Thyroid gland (tissue), 4 donors: ENCODE measurements around the gene FKBP11. TPM values are rescaled to one million over a fixed set of nuclear protein-coding genes. Genes with fewer than 3 reads are reported as not detected.
"Not testable (repeated sequence)": the region's sequence is repeated elsewhere in the genome, so short reads cannot be mapped to it uniquely, and the experiment has no call there.

ENCODE experiments used
- DNase-seq, 2 donors: peaks; one replicate each; pipeline ENCODE4 v3.0.0-alpha.2; 2019
- H3K27ac ChIP-seq, 3 donors: fragments of 200-600 bp; sonication (generic); 1 replicate in 2 of 3; 2 replicates in 1 of 3; pipeline ENCODE4 v1.5.1; 2016 to 2019; ENCODE audit warnings: mild to moderate bottlenecking in 1 of 3, moderate library complexity in 1 of 3
- H3K27me3 ChIP-seq: fragments of 200-600 bp; sonication (generic); one replicate; pipeline ENCODE4 v1.5.1; 2019
- H3K36me3 ChIP-seq, 2 donors: fragments of 200-600 bp; sonication (generic); one replicate each; pipeline ENCODE4 v1.5.1; 2016 to 2019
- H3K4me1 ChIP-seq, 2 donors: fragments of 200-600 bp; sonication (generic); one replicate each; pipeline ENCODE4 v1.5.1; 2017 to 2019
- H3K4me3 ChIP-seq, 3 donors: fragments of 200-600 bp; sonication (generic); replicated peaks in 1 of 3; 1 replicate in 2 of 3; 2 replicates in 1 of 3; pipeline ENCODE4 v1.5.1; 2016; ENCODE audit warnings: mild to moderate bottlenecking in 1 of 3
- H3K9me3 ChIP-seq: fragments of 200-600 bp; sonication (generic); one replicate; pipeline ENCODE4 v1.5.1; 2017
- POLR2A ChIP-seq, 2 donors: fragments of 450-650 bp; IDR thresholded peaks; one replicate each; pipeline ENCODE4 v1.6.1; 2017; ENCODE audit warnings: antibody characterized with exemption in 2 of 2, mild to moderate bottlenecking in 2 of 2, moderate library complexity in 1 of 2
- WGBS, 2 donors: methylation state at CpG; one replicate each; pipeline ENCODE4 v1.1.5; 2017; 5-methylcytosine and 5-hydroxymethylcytosine counted together
- intact Hi-C: fragments of 100-400 bp; cut with DNase I; formaldehyde crosslinking; loops from one replicate; pipeline ENCODE4 v1.15.1; 2023
- small RNA-seq: library from RNA; depleted of rRNA; stranded (forward); fragments of <200 nt; gene quantifications from one replicate; pipeline ENCODE3, GENCODE V24; 2016
- total RNA-seq, 4 donors: library from RNA; depleted of rRNA; stranded (reverse); fragments of >200 nt; gene quantifications; one replicate each; pipeline ENCODE4 v1.2.3, GENCODE V29; 2016
- TF ChIP-seq, protein P1 (sequence below), 6 experiments: fragments of 200-600 bp in 3 of 6; fragments of 450-650 bp in 3 of 6; sonication (generic) in 3 of 6; IDR thresholded peaks; one replicate each; pipeline ENCODE4 v1.5.1; 2016 to 2019; ENCODE audit warnings: antibody characterized with exemption in 6 of 6, mild to moderate bottlenecking in 2 of 6, inconsistent platforms in 1 of 6, moderate library complexity in 1 of 6

Gene FKBP11
- total RNA-seq, 4 donors from 2014 or later: 9.0 to 20.1 (median 16.5) TPM

DNA sequence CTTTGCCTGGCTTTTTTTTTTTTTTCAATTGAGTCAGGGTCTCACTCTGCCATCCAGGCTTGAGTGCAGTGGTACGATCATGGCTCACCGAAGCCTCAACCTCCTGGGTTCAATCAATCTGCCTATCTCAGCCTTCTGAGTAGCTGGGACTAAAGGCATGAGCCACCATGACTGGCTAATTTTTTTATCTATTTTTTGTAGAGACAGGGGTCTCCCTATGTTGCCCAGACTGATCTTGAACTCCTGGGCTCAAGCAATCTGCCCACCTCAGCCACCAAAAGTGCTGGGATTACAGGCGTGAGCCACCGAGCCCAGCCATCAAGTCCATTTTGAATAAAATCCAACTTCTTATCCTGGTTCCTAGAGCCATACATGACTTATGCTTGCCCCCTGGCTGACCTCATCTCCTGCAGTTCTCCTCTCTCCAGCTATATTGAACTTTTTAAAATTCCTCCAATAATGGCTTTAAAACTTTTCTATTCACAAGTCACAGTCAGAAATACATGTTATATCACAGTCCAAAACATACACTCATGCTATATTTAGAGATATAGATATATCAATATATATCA lies 49.3 kb downstream of the FKBP11 start:
- 75 to 92% methylated on average over 4 of the region's 4 CpGs for WGBS, 2 donors
- Histone ChIP-seq H3K36me3 (no peaks in the 10 kb centered on the region), H3K4me1 (peaks cover 8 to 16% of the 10 kb centered on the region in 2 donors), H3K4me3 (no peak overlapping the region), H3K27ac (no peak overlapping the region), H3K27me3 (no peaks in the 10 kb centered on the region), H3K9me3 (no peaks in the 10 kb centered on the region)
- no peak for DNase-seq
- intact Hi-C loops: no loop called here
- TF ChIP-seq, protein P1, sequence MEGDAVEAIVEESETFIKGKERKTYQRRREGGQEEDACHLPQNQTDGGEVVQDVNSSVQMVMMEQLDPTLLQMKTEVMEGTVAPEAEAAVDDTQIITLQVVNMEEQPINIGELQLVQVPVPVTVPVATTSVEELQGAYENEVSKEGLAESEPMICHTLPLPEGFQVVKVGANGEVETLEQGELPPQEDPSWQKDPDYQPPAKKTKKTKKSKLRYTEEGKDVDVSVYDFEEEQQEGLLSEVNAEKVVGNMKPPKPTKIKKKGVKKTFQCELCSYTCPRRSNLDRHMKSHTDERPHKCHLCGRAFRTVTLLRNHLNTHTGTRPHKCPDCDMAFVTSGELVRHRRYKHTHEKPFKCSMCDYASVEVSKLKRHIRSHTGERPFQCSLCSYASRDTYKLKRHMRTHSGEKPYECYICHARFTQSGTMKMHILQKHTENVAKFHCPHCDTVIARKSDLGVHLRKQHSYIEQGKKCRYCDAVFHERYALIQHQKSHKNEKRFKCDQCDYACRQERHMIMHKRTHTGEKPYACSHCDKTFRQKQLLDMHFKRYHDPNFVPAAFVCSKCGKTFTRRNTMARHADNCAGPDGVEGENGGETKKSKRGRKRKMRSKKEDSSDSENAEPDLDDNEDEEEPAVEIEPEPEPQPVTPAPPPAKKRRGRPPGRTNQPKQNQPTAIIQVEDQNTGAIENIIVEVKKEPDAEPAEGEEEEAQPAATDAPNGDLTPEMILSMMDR (IDR thresholded peaks at IDR 0.05): no peak
- no peak for TF ChIP-seq POLR2A (IDR thresholded peaks at IDR 0.05)

DNA sequence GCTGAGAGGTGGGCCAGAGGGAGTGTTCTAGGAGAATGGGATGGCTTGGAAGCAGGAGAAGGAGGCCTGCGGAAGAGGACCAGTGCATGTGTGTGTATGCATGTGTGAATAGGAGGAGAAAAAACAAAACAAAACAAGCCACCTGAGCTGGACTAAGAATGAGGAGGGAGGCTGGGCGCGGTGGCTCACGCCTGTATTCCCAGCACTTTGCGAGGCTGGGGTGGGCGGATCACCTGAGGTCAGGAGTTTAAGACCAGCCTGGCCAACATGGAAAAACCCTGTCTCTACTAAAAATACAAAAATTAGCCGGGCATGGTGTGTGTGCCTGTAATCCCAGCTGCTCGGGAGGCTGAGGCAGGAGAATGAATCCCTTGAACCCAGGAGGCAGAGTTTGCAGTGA lies 51.8 kb downstream of the FKBP11 start:
- H3K9me3 ChIP-seq, intact Hi-C loops, H3K36me3 ChIP-seq, H3K27me3 ChIP-seq, H3K4me3 ChIP-seq: not testable (repeated sequence)
- 76 to 78% methylated on average over 8 of the region's 8 CpGs for WGBS, 2 donors
- H3K4me1 ChIP-seq: peaks cover 21 to 27% of the 10 kb centered on the region in 2 donors
- H3K27ac ChIP-seq: peak overlapping the region in 1 of 3 donors; percentile 17
- peak; percentile 22 to 41 for DNase-seq

DNA sequence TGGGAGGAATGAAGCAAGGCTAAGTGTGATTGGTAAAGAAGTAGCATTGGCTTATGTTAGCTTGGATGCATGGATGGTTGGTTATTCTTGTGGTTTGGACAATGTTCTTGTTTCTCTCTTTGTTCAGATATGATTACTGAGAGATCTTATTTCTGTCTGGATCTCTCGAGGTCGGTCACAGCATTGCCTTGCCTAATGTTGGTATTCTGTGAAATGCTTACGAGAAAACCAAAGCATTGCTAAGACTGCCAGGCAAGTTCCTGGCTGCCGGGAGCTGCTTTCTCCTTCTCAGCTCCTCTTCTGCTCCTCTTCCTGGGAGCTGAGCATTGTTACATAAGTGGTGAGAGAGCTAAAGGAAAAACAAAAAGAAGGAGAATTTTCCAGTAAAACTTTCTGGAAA lies 52.2 kb downstream of the FKBP11 start:
- WGBS, 2 donors: 33 to 52% methylated on average over 4 of the region's 4 CpGs
- Histone ChIP-seq H3K27me3 (no peaks in the 10 kb centered on the region), H3K4me3 (no peak overlapping the region), H3K36me3 (no peaks in the 10 kb centered on the region), H3K4me1 (peaks cover 25 to 31% of the 10 kb centered on the region in 2 donors), H3K27ac (peak overlapping the region in 1 of 3 donors; percentile 17), H3K9me3 (no peaks in the 10 kb centered on the region)
- intact Hi-C loops: no loop called here
- TF ChIP-seq POLR2A (IDR thresholded peaks at IDR 0.05): no peak
- TF ChIP-seq, protein P1 (IDR thresholded peaks at IDR 0.05): no peak
- no peak for DNase-seq

Small RNA genes within 50 kb of the gene (small RNA-seq; reads per million reads assigned to genes)
- gene AC073610.1 (not detected), gene RNU6-600P (not detected)

Other genes with a start within 250 kb of the FKBP11 start
- gene KANSL2, start 243.3 kb downstream of the FKBP11 start, total RNA-seq: 10 to 100 TPM; 31.8 to 64.7 (median 45.4) TPM
- 10 to 100 TPM; 24.0 to 43.1 (median 40.6) TPM for gene CCNT1, start 208.8 kb downstream of the FKBP11 start, total RNA-seq
- 10 to 100 TPM; 23.6 to 45.5 (median 30.3) TPM for gene ADCY6, start 136.4 kb downstream of the FKBP11 start, total RNA-seq
- gene CACNB3, start 107.0 kb downstream of the FKBP11 start, total RNA-seq: 10 to 100 TPM in 3 of 4 donors, 1 to 10 TPM in 1; 7.1 to 16.4 (median 13.1) TPM
- gene DDX23, start 73.3 kb downstream of the FKBP11 start, total RNA-seq: 10 to 100 TPM; 59.4 to 88.2 (median 70.9) TPM
- 1 to 10 TPM in 3 of 4 donors, under 1 TPM in 1; 0.68 to 3.0 (median 1.6) TPM for gene RND1, start 59.6 kb downstream of the FKBP11 start, total RNA-seq
- 100 to 1,000 TPM in 3 of 4 donors, 10 to 100 TPM in 1; 92.7 to 177 (median 136) TPM for gene ARF3, start 32.0 kb upstream of the FKBP11 start, total RNA-seq
- 1 to 10 TPM in 1 of 4 donors, under 1 TPM in 2, not detected in 1; 0.54 to 1.7 (median 0.59) TPM for gene WNT10B, start 46.2 kb upstream of the FKBP11 start, total RNA-seq
- gene WNT1, start 52.8 kb upstream of the FKBP11 start, total RNA-seq: not detected
- under 1 TPM in 2 of 4 donors, not detected in 2; 0.11 to 0.13 TPM for gene DDN, start 73.9 kb upstream of the FKBP11 start, total RNA-seq
- 10 to 100 TPM; 50.3 to 68.1 (median 59.9) TPM for gene PRKAG1, start 93.3 kb upstream of the FKBP11 start, total RNA-seq
- gene KMT2D, start 135.3 kb upstream of the FKBP11 start, total RNA-seq: 100 to 1,000 TPM in 1 of 4 donors, 10 to 100 TPM in 3; 42.5 to 107 (median 71.6) TPM
- gene RHEBL1, start 144.5 kb upstream of the FKBP11 start, total RNA-seq: under 1 TPM in 1 of 4 donors, not detected in 3; 0.98 TPM
- gene DHH, start 169.3 kb upstream of the FKBP11 start, total RNA-seq: under 1 TPM; 0.17 to 0.94 (median 0.44) TPM
- 10 to 100 TPM; 30.4 to 54.8 (median 46.6) TPM for gene LMBR1L, start 185.4 kb upstream of the FKBP11 start, total RNA-seq
- 100 to 1,000 TPM; 284 to 653 (median 477) TPM for gene TUBA1B, start 205.9 kb upstream of the FKBP11 start, total RNA-seq